Endothelial cell of hepatic sinusoid (primary cell): ENCODE data around the gene RBMS1.

Experiments used
- in situ Hi-C: cut with HindIII; loops from 2 replicates; pipeline ENCODE4 v1.10.0; 2017; ENCODE audit warnings: low sequenced_read_pairs

The RBMS1 gene

DNA sequence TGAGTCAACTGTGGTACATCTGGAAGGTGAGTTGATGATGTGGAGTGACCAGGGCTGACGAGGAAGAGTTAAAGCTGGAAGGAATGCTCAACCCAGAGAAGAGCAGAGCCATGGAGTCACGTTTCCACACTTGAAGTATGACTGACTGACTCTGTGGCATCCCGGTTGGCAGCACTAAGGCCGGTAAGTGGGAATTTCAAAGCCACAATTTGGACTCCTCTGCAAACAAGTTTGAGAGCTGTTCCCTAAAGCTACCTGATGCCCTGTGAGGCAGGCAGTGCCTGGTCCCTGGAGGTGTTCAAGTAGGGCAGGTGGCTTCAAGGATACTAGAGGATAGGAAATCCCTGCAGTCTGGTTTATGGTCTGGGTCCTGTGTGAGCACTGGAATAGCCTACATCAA, 224.2 kb downstream of the RBMS1 start:
- in situ Hi-C loops: no loop called here

DNA sequence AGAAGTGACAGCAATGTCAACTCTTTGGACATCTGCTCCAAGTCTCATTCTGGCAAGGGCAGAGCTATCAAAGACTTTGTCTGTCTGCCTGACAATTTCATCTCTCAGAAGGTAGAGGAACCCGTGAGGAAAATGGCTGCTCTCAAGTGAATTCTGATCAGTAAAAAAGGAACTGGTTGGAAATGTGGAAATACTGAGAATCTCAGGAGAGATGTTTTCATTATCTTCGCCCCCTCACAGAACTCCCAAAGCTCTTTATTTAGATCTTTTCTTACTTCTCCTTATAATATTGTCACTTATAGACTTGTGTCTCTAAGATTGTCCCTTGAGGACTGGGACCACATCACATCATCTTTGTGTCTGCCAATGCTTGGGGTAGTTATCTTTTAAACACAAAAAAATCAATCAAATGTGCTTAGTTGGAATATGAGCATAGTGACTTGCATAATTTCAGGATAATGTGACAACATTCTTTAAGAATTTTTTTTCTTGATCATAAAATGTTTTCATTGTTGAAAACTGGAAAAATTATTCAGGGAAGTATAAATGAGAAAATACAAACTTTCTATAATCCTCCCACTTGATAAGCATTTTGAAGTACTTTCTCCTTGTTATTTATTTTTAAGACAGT, 225.3 kb downstream of the RBMS1 start:
- in situ Hi-C loops: no loop called here

DNA sequence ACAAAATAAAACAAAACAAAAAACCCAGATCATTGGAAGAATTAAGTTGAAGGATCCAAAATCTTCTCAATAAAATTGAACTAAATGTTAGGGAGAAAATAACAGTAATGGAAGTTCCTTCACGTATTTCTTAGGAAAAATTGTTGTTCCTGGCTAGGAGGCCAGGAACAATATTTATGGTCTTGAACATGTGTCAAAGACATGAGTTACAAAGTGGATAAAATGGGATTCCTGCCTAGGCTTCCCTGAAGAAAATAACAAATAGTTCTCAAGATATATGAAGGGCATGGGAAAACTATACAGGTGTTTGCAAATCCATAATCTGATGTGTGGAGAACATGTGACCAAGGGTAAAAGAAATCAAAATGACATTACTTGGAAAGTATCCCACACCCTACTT, 225.9 kb downstream of the RBMS1 start:
- in situ Hi-C loops: no loop called here

DNA sequence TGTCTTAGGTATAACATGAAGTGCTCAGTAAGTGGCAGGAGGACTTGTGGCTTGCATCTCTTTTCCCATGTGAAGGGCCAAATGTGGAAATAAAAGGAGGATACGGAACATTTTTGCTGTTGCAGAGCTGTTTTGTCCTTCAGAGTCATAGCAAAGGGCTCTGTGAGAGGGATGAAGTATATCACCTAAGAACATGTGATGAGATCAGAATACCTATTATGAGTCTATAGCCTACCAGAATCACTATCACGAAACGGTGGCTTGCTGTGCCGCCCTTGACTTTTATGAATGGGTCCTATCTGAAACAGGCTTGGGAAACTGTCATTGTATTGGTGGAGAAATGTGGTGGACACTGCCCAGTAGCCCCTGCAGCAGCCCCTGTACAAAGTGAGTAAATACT, 226.6 kb downstream of the RBMS1 start:
- in situ Hi-C loops: no loop called here

DNA sequence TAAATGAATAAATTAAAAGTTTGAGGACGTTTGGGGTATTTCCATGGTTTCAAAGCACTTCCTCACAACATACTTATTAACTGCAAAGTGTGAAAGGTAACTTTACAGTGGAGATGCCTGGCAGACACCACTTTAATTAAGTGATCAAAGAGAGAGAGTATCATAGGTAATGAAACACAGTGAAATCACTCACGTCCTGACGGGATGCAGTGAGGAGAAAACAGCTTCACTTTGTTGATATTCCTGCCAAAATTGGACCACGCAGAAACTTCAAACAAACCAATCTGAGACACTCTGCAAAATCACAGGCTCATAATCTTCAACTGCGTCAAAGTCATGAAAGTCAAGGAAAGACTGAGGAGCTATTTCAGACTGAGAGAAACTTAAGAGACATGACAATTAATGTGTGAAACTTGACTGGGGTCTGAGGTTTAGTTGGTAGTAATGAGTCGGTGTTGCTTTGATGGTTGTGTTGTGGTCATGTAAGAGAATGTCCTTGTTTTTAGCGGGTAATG, 227.5 kb downstream of the RBMS1 start:
- in situ Hi-C loops: no loop called here

DNA sequence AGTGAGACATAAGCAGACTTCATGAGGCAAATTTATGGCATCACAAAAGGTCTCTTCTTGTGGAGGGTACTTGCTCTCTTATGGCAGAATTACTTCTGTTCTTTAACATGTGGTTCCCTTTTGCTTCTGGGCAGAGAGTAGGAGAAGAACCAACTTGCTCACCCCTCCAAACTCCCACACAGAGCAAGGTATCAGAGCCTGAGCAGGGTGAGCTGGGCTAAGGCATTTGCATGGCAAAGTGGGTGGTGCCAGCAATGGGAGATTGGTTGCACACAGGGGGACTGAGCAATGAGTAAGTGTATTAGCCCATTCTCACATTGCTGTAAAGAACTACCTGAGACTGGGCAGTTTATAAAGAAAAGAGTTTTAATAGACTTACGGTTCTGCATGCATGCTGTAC, 229.3 kb downstream of the RBMS1 start:
- in situ Hi-C loops: no loop called here

DNA sequence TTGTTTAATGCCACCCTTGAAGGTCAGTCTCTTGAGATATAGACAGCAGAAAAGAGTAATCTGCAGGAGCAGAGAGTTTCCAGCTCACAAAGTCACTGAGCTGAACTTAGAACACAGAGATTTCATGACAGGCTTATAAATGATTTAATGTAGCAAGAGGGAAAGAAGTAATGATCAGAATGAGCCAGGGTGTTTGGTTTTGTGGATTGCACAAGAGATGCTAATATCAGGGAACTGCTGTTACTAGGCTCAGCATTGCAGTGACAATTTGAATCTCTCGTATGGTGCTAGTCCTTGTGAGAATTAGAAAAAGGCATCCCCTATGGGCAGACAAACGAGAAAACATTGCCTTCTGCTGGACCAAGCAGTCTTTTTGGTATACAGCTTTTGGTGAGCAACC, 231.9 kb downstream of the RBMS1 start:
- in situ Hi-C loops: no loop called here

DNA sequence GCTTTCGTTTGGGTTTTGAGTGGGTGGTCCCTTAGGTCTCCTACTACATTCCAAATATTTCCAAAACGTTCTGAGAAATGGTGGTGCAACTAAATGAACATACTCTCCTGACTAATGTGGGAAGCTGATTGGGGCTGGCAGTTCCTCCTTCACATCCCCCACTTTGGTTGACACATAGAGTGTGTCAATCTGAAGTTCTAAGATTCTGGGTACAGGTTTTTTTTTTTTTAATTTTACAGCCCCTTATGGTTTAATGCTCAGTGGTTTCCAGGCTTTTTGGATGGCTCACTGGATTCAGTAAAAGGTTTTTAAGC, 235.2 kb downstream of the RBMS1 start:
- in situ Hi-C loops: no loop called here

DNA sequence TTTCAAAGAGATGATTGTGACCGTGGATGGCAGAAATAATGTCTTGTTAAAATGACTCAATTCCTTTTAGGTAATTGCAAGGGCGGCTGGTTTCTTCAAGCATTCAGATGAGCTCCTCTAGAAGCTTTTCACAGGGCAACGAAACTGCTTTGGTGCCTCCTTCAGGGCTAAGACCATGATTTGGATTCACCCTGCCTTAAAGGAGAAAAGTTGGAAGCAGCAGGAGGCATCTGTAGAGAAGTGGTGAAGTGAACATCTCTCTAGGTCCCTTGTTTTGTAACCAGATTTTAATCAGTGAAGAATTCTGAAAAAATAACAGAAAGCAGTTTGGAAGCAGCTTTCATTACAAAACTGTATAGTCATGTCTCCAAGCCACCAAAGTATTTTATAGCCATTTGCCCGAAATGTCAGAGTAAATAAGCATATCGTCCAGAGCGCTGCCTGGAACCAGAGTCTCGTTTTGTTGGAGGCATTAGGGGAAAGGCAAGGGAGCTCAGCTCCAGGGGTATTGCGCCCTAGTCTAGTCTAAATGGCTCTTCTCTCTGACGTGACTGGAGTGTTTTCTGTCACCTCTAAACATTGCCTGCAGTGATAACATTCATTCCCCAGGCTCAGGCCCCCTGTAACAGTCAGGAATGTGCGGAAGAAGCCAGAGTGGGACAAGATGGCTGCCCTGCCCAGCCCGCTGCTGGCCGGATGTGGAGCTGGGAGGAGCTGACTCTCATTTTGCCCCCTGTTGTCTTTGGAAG, 235.7 kb downstream of the RBMS1 start:
- in situ Hi-C loops: no loop called here

DNA sequence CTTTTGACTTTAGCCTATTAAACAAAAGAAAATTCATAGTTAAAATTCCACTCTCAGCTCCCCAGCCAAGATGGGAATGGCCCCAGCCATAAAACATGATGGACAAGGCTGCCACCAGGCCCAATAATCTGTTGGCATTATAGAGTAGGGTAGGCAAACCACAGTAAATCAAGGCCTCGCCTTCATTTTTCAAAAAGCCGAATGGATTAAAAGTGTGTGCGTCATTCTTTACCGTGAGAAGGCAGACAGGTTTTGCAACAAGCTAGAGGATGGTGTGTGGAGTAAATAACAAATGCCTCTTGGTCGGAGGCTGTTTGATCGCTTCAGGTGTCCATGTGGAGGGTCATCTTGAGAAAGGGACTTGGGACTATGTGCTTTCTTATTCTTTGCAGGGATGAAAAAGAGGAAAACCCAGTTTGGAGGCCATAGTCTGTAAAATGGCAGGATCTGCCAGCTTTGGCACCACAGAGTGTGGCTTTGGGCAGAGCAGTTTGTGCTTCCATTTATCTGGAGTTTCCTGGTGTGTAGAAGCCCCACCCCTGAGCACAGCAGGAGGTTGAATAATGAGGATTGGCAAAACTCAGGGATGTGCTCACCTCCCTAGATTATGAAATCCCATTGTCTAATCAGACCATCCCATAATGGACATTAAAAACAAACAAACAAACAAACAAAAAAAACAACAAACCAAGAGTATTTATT, 236.4 kb downstream of the RBMS1 start:
- in situ Hi-C loops: no loop called here

DNA sequence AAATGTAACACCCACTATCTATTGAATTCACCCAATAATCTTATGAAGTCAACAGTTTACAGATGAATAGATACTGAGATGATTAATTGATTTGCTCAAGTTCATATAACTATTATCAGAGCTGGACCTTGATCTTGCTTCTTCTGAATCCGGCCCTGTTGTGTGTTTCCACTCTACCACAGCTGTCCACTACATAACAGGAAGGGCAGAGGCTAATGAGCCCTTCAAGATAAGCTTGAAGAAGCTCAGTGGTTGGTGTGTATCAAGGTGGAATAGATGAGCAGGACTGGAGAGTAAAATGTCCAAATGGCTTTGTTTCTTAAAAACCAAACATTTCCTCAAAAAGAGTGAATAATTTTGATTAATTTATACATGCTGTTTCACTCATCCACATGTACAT, 237.1 kb downstream of the RBMS1 start:
- in situ Hi-C loops: no loop called here

DNA sequence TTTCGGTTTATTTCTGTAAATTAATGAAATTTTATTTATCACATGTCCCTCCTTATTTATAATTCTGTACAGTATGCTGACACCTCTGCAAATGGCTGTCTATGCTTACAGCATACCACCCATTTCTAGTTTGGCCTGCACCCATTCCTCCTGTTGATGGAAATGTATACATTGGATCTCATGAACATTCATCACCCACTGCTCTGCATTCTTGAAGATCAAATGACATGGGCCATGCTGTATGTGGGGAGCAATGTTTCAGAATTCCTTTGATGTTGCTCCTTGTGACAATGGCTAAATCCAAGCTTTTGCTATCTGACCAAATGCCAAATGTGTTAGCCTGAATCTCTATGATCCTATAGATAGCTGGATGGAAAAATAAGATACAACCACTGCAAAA, 238.2 kb downstream of the RBMS1 start:
- in situ Hi-C loops: no loop called here

DNA sequence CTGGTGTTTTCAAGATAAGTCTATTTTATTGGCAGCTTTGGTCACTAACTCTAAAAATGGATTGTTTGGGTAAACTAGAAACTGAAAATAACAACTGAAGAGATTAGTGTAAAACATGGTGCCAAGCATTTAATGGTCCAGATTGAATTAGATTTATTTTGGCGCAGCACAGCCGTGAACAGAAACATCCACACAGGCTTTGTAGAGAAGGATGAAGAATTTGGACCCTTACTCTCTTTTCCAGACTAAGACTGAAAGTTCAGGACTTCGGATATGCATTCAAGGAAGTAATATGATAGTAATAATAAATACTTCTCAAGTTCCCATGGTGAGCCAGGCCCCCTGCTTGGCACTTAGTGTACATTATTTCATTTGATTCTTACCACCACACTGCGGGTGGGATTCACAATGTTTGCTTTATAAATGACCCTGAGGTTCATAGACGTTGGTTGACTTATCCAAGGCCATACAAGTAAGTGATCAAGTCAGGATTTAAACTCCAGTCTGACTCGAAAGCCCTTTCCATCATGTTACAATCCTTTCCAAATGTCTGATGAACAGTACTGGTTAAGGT, 239.3 kb downstream of the RBMS1 start:
- in situ Hi-C loops: no loop called here

DNA sequence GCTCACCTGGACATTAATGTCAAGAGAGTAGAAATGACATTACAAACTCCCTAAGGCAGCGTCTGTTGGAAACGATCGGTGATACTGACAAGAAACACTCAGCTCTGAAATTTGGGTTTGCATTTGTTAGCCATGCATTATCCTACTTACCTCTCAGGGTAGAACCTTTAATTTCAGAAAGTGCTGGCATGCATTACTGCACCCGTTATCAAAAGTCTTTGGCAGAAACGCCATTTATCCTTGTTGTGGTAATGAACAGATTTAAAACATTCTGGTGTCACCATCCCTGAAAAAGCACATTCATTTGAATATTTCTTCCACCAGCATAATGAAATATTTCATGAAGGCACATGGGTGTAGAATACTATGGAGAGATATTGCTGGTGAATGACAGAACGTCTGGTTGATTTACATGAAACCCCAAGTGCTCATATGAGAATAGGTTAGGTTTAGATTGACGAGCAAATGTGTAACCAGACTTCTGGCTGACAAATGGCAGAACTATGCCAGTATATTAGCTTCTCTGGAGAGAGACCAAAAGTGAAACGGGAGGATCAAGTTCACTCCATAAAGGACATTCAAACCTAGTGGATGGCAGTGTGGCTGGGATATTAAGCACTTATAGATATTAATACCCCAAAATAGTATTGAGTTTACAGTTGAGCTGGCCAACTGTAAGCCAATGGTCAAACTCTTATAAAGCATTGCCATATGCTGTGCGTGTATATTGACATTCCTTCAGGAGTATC, 240.0 kb downstream of the RBMS1 start:
- in situ Hi-C loops: no loop called here

DNA sequence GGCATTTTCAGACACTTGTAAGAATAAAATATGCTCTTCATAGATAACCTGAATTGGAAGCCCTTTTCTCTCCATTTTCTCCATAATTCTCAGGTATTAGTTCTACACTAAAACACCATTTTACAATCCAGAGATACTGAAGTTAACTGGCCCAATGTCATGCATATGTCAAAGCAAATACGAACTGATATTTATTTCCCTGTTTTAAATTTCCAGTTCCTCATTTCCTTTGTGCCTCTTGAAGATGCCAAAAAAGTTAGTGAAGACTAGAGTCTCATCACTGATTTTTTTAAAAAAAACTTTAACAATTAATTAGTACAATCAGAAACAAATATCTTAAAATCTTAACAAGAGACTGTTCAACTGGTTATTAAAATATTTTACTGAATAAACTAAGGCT, 240.7 kb downstream of the RBMS1 start:
- in situ Hi-C loops: no loop called here

DNA sequence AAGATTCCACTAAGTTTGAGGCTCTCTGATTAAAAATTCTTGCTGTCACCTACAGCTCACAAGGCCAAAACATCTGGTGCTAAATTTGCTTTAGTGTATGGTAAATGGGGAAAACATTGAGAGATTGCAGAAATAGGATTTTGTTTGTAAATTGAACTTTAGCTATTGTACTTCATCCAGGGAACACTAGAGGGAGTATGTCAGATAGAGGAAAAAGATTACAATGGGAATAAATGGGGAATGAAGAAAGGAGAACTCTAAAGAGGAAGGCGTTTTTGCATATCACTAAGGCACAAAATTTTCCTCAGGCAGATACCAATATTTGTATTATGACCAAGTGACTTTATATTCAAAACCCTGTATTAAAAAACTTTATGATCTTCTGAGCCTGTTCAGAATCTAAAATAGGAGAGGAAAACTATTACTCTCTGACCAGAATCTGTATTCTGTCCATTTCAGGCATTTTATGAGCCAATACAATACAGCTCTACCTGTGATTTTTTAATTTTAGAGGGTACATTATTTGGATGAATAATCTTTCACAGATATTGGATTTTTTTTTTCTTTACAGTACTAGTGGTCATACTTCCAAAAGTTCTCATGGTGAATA, 241.2 kb downstream of the RBMS1 start:
- in situ Hi-C loops: no loop called here

DNA sequence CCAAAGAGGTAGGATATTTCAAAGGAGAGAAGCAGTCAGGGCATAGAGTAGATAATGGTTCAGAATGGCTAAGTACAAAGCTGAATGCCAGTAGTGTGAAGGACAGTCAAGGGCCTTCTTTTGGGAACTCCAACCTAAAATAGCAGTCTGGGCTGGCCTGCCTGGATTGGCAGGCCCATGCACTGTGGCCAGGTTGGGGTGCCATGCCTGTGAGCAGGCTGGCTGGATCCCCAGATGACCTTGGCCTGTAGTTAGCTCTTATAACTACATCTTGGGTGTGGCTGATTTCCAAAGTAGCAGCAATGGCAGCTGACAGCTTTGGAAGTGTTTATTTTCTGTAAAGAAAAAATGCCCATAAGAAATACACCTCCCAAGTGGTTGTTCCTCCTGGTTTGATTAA, 242.0 kb downstream of the RBMS1 start:
- in situ Hi-C loops: no loop called here

DNA sequence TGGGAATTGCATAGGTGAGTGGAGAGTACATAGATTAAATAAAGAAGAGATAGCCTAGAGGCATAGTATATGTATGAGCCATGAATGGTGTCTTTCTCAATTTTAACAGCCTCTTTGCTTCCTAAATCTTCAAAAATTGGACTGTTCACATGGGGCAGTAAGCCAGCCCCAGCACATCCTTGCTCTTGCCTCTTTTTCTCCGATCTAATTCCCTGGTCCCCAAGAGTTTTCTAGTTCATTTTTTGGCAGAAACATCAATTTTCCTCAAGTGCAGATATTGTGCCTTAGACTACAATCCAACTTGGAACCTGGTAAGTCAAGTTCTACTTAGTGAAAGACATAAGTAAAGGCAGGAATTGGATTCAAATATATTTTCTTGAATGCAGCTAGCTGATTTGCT, 243.7 kb downstream of the RBMS1 start:
- in situ Hi-C loops: no loop called here

DNA sequence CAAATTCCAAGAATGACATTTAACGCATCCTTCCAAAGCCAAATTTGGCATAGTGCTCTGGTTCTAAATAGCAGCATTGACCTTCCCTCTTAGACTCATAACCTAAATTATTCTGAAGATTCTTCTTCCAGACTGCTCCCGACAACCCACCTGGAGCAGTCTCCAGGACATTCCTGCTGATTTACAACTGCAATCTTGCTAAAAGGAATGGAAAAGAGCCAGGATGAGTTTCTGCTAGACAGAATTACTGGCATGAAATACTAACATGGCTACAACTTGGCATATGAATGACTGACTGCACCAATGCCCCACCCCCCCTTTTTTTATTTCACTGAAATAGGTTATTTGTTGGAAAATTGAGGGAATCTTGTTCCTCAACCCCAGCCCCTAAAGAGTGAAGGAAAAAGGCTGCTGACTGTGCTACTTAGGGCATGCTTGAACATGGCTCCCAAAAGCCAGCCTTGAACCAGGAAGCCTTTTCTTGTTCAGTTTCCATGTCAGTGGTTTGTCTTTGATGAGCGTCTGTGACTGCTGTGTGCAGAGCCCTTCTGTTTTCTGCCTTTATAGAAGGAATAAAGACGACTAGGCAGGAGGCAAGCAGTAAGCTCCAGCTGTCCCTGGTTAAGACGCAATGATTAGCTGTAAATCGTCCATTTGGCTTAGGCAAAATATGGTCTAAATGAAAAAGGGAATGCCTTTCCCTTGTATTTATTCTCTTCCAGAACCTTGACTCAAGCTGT, 246.1 kb downstream of the RBMS1 start:
- in situ Hi-C loops: no loop called here

DNA sequence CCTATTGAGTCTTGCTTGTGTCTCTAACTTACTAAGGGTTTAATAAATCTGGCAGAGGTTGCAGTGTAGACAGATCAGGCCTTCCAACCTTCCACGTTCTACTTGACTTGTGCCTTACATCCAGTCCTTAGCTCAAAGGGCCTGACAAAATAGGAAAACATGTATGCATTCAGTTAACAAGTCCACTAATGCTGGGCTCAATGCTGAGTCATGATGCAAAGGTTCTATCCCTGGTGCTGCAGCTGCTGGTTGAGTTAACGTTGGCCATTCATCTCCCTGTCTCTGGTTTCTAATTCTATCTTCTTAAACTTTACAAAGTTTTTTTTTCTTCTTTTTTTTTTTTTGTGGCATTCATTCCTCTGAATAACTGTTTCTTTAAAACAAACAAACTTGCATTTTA, 247.3 kb downstream of the RBMS1 start:
- in situ Hi-C loops: no loop called here
